DMS79 (cell line): Measurements from ENCODE around the gene ELOVL4.

Experiments used
- DNase-seq: peaks from one replicate; lab custom pipeline; 2025; lab: John Stamatoyannopoulos, UW

The ELOVL4 gene

GRCh38 chr6:79947191-79948186 lies at the start of gene ELOVL4:
TSS of gene ELOVL4 (minus strand) at chr6:79947553. CDS start at chr6:79947279, 274 bp downstream.
- DNase-seq = peak; percentile 82

- no peak for DNase-seq
Measured at GRCh38 chr6:79993911-79994309, 46.6 kb upstream of the ELOVL4 start.

GRCh38 chr6:79993012-79993910 lies 45.9 kb upstream of the ELOVL4 start:
- no peak for DNase-seq

DNA sequence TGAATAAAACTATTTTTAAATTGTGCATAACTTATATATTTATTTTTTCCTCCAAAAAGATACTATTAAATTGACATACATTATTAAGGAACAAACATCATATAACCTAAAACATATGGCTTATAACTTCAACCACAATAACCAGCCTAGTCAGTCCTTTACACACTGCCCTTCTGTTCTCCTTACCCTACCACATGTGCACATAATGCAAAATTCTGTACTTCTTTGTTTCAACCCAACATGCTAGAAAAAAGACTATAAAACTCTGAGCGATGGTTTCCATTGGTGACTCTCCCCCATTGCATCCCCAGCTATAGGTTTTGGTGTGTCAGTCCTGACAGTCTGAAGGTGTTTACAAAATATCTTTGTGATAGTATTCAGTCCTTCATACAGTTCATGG lies 42.3 kb upstream of the ELOVL4 start:
- DNase-seq = no peak

DNA sequence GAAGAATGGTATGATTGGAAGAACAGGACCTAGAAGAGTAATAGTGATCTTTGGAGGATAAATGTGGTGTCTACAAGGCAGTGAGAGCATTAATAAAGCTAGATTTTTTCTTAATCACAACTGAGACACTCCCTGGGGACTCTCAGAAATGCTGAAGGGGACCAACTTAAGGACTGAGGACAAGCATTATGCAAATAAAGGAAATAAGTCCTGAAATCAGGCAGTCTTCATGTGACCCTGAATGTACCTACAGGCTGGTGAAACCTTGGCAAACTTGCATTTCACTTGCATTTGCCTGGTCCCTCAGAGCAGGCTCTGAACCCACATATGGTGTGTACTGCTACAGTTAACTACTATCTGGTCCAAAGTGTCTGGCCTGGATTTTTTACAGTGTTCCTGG lies 37.8 kb upstream of the ELOVL4 start:
- peak; percentile 69 for DNase-seq

DNA sequence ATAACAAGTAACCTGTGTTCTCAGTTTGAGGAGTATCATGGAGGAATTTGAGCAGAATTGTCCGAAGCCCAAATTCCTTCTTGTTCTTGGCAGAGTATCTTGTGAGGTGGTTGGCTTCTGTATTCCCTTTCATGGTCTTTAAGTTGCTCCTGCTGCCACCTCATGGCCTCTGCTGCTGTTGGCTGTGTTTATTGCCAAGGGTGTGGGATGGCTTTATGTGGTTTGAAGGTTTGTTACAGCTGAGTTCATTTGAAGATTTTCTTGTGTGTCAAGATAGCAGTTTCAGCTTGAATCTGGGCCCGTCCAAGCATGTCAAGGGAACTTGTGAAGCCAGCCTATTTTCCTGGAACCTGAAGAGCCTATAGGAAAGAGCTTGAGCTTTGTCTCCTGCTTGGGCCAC lies 36.9 kb upstream of the ELOVL4 start:
- peak; percentile 94 for DNase-seq

- no peak for DNase-seq
Measured at GRCh38 chr6:79981652-79982051, 34.3 kb upstream of the ELOVL4 start.

DNA sequence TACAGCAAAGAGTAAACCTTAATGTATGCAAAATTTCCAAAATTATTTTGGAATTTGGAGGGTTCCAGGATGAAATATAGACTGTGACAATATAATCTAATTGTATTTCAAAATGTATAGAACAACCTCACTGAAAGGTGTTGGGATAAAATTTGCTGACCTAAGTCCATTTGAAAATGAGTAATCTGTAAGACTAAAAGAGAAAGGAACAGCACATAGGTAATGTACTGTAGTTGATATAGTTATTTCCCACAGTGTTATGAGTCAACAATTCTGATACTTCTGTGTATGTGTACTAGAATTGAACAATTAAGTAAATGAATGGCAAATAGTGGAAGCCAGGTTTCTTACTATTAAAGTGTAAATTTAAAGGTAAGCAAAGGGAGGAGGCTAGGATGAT lies 23.8 kb upstream of the ELOVL4 start:
- DNase-seq = no peak

GRCh38 chr6:79969784-79970183 lies 22.4 kb upstream of the ELOVL4 start:
- DNase-seq = no peak

- DNase-seq = no peak
Measured at GRCh38 chr6:79967178-79967577, 19.8 kb upstream of the ELOVL4 start.

DNA sequence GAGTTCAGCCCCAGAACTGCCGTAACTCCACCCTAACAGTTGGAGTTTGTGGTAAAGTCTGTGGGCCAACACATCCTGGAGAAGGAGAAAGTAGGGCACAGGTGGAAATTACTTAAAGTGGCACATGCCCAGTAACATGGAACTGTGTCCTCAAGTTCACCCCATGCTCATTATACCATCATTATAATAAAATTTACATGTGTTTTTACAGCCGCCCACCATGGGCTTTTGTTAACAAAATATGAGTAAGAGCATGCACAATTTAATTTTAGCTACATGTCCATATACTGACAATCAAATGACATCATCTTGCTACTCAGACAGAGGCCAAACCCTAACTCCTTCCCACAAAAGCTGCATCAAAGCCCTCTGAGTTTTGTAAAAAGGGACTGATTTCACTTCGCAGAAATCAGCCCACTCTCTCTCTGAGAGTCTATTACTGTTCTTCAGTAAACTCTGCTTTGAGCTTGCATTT lies 17.3 kb upstream of the ELOVL4 start:
- no peak for DNase-seq

DNA sequence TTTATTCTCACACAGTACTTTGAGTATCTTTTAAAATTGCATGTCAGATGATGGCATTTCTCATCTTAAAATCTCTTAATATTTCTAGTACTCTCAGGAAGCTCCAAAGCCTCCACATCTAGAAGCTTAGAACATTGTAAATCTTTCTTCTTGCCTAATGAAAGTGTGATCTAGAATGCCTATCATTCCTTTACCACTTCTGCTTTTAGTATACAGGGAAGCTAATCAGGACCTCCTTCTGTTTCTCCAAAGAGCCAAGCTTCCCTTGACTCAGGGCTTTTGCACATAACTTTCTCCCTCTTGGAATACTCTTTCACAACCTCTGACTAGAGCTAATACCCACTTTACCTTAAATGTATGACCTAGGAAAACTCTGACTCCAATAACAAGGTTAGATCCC lies 7.5 kb upstream of the ELOVL4 start:
- no peak for DNase-seq

GRCh38 chr6:79949233-79949632 lies 1.9 kb upstream of the ELOVL4 start:
- peak; percentile 32 for DNase-seq

DNA sequence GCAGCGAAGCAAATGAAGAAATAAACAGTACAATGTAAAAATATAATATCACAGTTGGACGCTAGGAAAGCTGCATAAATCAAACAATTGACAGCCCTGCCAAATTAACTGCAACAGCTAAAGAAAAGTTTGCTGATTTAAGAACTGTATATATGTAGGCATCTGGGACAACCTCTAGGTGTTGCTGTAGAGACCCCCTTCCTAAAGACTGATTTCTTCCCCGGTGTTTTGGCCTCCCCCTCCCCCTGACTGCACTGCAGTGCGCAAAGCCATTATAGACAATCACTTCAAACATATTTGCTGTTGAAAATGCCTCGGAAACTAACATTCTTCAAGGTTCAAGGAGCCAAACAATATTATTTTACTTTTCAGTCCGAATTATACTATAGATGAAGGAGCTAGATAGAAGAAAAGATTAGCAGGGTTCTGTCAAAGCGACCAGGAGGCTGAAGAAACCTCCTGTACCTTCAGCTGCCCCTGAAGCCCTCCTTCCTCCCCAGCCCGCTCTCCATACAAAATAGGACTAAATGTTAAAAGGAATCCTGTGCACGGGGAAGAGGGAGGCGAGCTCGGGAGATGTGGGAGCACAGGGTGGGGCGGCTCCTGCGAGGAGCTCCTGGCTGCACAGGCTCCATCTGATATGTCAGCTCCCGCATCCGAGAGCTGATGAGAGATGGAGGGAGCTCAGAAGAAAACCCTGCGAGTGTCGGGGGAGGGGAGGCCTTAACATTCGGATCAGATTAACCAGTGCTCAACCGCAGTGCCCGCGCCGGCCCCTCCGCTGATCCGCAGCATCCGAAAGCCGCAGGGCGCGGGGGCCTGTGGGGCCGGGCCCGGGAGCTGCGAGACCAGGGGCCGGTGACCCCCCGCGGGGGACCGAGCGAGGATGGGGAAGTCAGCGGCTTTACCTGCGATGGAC lies 822 bp downstream of the ELOVL4 start:
- DNase-seq = peak; percentile 44

- no peak for DNase-seq
Measured at GRCh38 chr6:79943133-79943532, 4.2 kb downstream of the ELOVL4 start.

- DNase-seq = no peak
Measured at GRCh38 chr6:79941489-79942151, 5.7 kb downstream of the ELOVL4 start.

DNA sequence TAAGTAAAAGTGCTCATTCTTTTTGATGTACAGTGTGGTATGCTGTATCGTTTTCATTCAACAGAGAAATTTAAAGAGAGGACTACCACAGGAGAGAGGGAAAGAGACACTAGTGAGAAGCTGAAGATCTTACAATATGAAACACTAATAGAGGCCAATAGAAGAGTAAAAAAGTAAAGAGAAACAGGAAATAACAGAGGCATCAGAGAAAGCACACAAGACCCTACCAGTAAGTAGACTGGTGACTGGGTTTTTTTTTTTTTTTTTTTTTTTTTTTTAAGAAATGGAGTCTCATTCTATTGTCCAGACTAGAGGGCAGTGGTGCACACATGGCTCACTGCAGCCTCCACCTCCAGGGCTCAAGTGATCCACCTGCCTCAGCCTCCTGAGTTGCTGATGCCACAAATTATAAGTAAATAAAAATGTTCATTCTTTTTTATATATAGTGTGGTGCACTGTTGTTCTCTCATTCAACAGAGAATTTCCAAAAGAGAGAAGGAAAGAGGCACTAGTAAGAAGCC lies 18.8 kb downstream of the ELOVL4 start:
- DNase-seq = no peak

DNA sequence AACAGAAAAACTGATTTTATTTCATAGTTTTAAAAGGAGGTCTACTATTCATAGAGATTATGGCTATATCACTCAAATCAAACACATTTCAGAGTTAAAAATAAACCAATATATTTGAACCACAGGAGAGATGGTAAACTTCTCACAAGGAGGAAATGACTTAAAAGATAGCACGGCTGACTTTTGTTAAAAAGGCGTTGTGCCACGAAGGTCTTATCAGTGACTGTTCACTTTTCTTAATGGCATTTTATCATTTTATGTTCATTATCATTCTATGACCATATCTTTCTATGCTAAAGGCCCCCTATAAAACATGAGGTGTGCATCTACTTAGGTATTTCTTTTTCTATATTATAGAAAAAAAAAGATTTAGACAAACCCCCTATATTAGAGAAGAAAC lies 19.6 kb downstream of the ELOVL4 start:
- no peak for DNase-seq

- DNase-seq = no peak
Measured at GRCh38 chr6:79923270-79923669, 24.1 kb downstream of the ELOVL4 start.

DNA sequence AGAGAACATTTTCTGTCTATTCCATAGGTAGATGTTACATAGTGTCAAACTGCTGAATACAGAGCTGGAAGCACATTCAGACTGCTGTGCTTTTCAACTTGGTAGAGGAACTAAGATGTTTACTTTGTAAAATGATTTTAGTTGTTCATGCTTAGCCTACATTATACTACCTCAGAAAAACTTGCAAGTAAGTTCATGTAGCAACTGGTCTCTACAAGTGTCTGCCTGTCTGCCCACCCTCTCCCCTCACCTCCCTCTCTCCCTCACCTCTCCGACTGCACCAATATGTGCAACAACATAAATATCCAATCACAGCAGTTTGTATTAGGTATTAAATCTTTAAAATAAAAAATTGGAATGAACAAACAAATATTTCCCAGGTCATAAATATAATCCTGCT lies 25.3 kb downstream of the ELOVL4 start:
- DNase-seq = no peak

DNA sequence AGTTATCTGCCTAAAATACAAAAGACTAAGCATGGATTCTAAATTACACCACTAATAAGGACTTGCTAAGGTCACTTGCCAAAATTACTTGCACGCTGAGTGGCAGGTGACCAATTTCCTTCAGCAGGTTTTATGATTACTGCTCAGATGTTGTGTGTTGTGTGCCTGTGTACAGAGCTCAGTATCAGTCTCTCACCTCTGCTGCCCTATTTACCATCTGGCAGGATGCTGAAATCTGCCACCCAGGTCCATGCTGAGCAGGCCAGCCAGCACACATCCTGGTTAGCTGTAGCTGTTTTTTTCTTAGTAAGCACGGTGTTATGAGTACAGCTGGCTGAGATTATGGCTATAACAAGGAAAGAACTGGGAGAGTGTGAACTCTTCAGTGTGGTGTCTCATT lies 34.0 kb downstream of the ELOVL4 start:
- DNase-seq = no peak
